ENCODE measurements around the gene LIMD2. TPM values are rescaled to one million over a fixed set of nuclear protein-coding genes. Genes with fewer than 3 reads are reported as not detected.

The LIMD2 gene
- total and polyA plus RNA-seq, 2 of the 4 experiments (the other 2 are of a cell fraction) = 4.5 to 21.7 TPM

GRCh38 chr17:63707151-63707550 lies 7.2 kb upstream of the LIMD2 start:
- Histone ChIP-seq H2AK5ac (ENCODE audit: low read depth, low read length) (no peak overlapping the region), H3K4ac (ENCODE audit: low read depth, low read length) (no peak overlapping the region), H3K14ac (replicated peaks; ENCODE audit: low read depth, low read length) (no peak overlapping the region), H2BK20ac (ENCODE audit: low read depth, low read length) (no peak overlapping the region), H3K36me3 (ENCODE audit: control insufficient read depth, insufficient read depth, low read length) (peaks cover 54% of the 10 kb centered on the region), H2AFZ (replicated peaks; ENCODE audit: low read length, poor library complexity) (no peak overlapping the region), H3K4me2 (ENCODE audit: low read depth, low read length) (no peak overlapping the region), H3K4me1 (ENCODE audit: control insufficient read depth, insufficient read depth, low read length) (no peaks in the 10 kb centered on the region), H4K8ac (ENCODE audit: low read depth in 2 of 2, low read length in 2 of 2) (no peak overlapping the region), H4K5ac (ENCODE audit: low read depth, low read length) (no peak overlapping the region), H3K23ac (ENCODE audit: low read depth, low read length) (no peak overlapping the region), H3K56ac (ENCODE audit: extremely low read depth, insufficient read depth, low read length) (no peak overlapping the region), H2BK15ac (ENCODE audit: low read depth, low read length) (no peak overlapping the region), H3K9ac (ENCODE audit: low read depth, low read length) (no peak overlapping the region), H4K20me1 (ENCODE audit: insufficient read depth, low read length) (no peaks in the 10 kb centered on the region; the same call in 1 of the 2 replicates), H3K9me1 (ENCODE audit: insufficient read depth, low read length) (peaks cover 4% of the 10 kb centered on the region; the same call in 1 of the 2 replicates), H2AK9ac (replicated peaks; ENCODE audit: low read depth, low read length, poor library complexity) (peak overlapping the region; percentile 9), H3K27me3 (ENCODE audit: control insufficient read depth, insufficient read depth, low read length) (no peaks in the 10 kb centered on the region), H2BK5ac (ENCODE audit: low read depth, low read length, poor library complexity, severe bottlenecking) (no peak overlapping the region), H3K27ac (ENCODE audit: insufficient read depth, low read length) (no peak overlapping the region), H3K4me3 (ENCODE audit: insufficient read depth, low read depth, low read length) (no peak overlapping the region), H2BK120ac (ENCODE audit: low read depth, low read length) (no peak overlapping the region), H3K9me3 (ENCODE audit: control insufficient read depth, insufficient read depth, low read length) (no peaks in the 10 kb centered on the region), H3K18ac (ENCODE audit: low read depth, low read length) (no peak overlapping the region), H4K91ac (ENCODE audit: insufficient read depth, low read depth, low read length) (no peak overlapping the region), H3K79me1 (ENCODE audit: low read depth in 1 of 2, low read length in 2 of 2) (peaks cover 0 to 11% of the 10 kb centered on the region in 2 experiments; a peak in 2 of 4 replicates)
- no CpG with 5 or more reads among the region's 11 CpGs for WGBS, 2 experiments (ENCODE audit: extremely low coverage in 2 of 2, insufficient read length in 1 of 2)
- TF ChIP-seq CTCF (conservative IDR thresholded peaks at IDR 0.05; ENCODE audit: low read depth, low read length) (no peak), NFE2L2 (IDR thresholded peaks at IDR 0.05; ENCODE audit: low read depth, low read length) (no peak), POLR2A (IDR thresholded peaks at IDR 0.05; ENCODE audit: low read depth, low read length) (no peak), MXI1 (IDR thresholded peaks at IDR 0.05; ENCODE audit: borderline replicate concordance, low read depth, low read length) (no peak), ELK1 (IDR thresholded peaks at IDR 0.05; ENCODE audit: borderline replicate concordance, low read depth, low read length) (no peak), MAFK (IDR thresholded peaks at IDR 0.05; ENCODE audit: low read depth, low read length) (no peak), SMC3 (IDR thresholded peaks at IDR 0.05; ENCODE audit: low read depth, low read length) (no peak), MAZ (IDR thresholded peaks at IDR 0.05; ENCODE audit: borderline replicate concordance, low read depth, low read length) (no peak), FOS (IDR thresholded peaks at IDR 0.05; ENCODE audit: low read depth, low read length) (no peak), RFX5 (IDR thresholded peaks at IDR 0.05; ENCODE audit: low read depth, low read length) (no peak), BHLHE40 (IDR thresholded peaks at IDR 0.05; ENCODE audit: low read depth, low read length) (no peak), CHD1 (IDR thresholded peaks at IDR 0.05; ENCODE audit: low read depth, low read length) (no peak), RCOR1 (IDR thresholded peaks at IDR 0.05; ENCODE audit: insufficient replicate concordance, low read length) (no peak), USF2 (IDR thresholded peaks at IDR 0.05; ENCODE audit: low read depth, low read length) (no peak), CEBPB (IDR thresholded peaks at IDR 0.05; ENCODE audit: low read depth, low read length) (no peak), RAD21 (IDR thresholded peaks at IDR 0.05; ENCODE audit: low read length) (no peak)
- ATAC-seq (ENCODE audit: low read depth) (no peak), DNase-seq (no peak)
- in situ Hi-C loops (cut with MboI; ENCODE audit: low sequenced_read_pairs) (no loop called here), intact Hi-C loops (cut with micrococcal nuclease) (no loop called here), dilution Hi-C loops (cut with HindIII; ENCODE audit: low sequenced_read_pairs, unreplicated experiment) (no loop called here)
- no TSS peak for BruUV-seq (replicated peaks)
- ChIA-PET POLR2A (ENCODE audit: unreplicated experiment) (no interaction called here), CTCF (no interaction called here)
